ENCODE data around the gene ARPC1A. TPM values are rescaled to one million over a fixed set of nuclear protein-coding genes. Genes with fewer than 3 reads are reported as not detected.

The ARPC1A gene
- total and polyA plus RNA-seq, 2 of the 8 experiments (the other 6 are each of a cell fraction or from before 2014, with no cell fraction given): 123 to 155 TPM

DNA sequence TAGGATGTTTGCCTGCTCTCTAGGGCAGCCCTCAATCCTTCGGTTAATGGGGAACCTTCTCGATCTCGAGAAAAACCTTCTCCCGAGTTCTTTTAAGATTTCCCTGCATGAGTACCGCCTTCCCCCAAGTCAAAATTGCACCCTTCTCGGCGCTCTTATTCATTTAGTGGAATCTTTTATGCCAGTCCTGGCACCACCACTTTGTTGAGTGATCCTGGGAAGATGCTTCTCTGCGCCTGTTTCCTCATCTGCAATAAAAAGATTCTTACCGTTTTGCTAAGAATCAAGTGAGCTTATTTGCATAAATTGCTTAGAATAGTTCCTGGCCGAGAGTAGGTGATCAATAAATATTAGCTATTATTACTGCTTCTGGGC, 697 bp downstream of the ARPC1A start:
- ChIA-PET CTCF (ENCODE audit: partially characterized antibody) (interaction anchor here (0.6 to 8.3 kb wide), 4 partner anchors 13 to 330 kb away, joined by 3 to 50 read pairs (median 3); no protein-coding TSS in a partner anchor), POLR2A (ENCODE audit: partially characterized antibody) (interaction anchor here (0.8 to 1.1 kb wide), 2 partner anchors 16 to 189 kb away, joined by 3 read pairs; no protein-coding TSS in a partner anchor)
- H3K27ac ChIP-seq (ENCODE audit: low read depth, low read length): no peak overlapping the region
- H3K79me1 ChIP-seq (ENCODE audit: low read depth, low read length): no peaks in the 10 kb centered on the region; the same call in 1 of the 2 replicates
- no peak for TF ChIP-seq CBX8 (IDR thresholded peaks at IDR 0.05; ENCODE audit: borderline replicate concordance, low read depth, low read length)
- no peak for TF ChIP-seq SUZ12 (IDR thresholded peaks at IDR 0.05; ENCODE audit: low read length)
- TF ChIP-seq FOSL1 (IDR thresholded peaks at IDR 0.05; ENCODE audit: insufficient read depth, low read depth, low read length): no peak
- TF ChIP-seq GTF2F1 (IDR thresholded peaks at IDR 0.05; ENCODE audit: borderline replicate concordance, low read depth, low read length): no peak
- TF ChIP-seq KDM4A (IDR thresholded peaks at IDR 0.05; ENCODE audit: low read depth, low read length, severe bottlenecking): peak; percentile 8
- H2BK20ac ChIP-seq (ENCODE audit: low read length): no peak overlapping the region
- no peaks in the 10 kb centered on the region for H3K9me3 ChIP-seq (ENCODE audit: insufficient read depth in 2 of 2, low read depth in 1 of 2, low read length in 1 of 2)
- H3K56ac ChIP-seq (replicated peaks; ENCODE audit: insufficient read length, low read depth, low read length): no peak overlapping the region
- H3K18ac ChIP-seq (ENCODE audit: extremely low read depth, low read length): no peak overlapping the region
- H2AFZ ChIP-seq (ENCODE audit: low read length): 0 out of 2 replicates have a peak overlapping the region, but pooled peaks have one; percentile 10
- peak overlapping the region; percentile 63 to 84 (median 76); a peak in 5 of 7 replicates for H3K9ac ChIP-seq (replicated peaks in 1 of 4; ENCODE audit: extremely low read depth in 1 of 4, low read depth in 3 of 4, low read length in 3 of 4)
- no peak overlapping the region for H2BK5ac ChIP-seq (ENCODE audit: low read depth, low read length)
- H3K79me2 ChIP-seq (ENCODE audit: control insufficient read depth in 1 of 2, insufficient read depth in 2 of 2, low read length in 2 of 2): peaks cover 0 to 44% of the 10 kb centered on the region in 2 experiments; a peak in 3 of 4 replicates
- H4K5ac ChIP-seq (ENCODE audit: insufficient read length, low read depth, low read length): no peak overlapping the region
- H3K14ac ChIP-seq (ENCODE audit: insufficient read length): no peak overlapping the region
- H4K20me1 ChIP-seq (replicated peaks in 1 of 2; ENCODE audit: control insufficient read depth in 1 of 2, insufficient read depth in 2 of 2, low read length in 2 of 2): peaks cover 0 to 4% of the 10 kb centered on the region in 2 experiments
- H3K36me3 ChIP-seq (ENCODE audit: control insufficient read depth in 2 of 4, insufficient read depth in 4 of 4, low read length in 3 of 4): no peaks in the 10 kb centered on the region
- H4K91ac ChIP-seq (replicated peaks; ENCODE audit: insufficient read length, low read length): no peak overlapping the region
- no peak overlapping the region for H2BK15ac ChIP-seq (ENCODE audit: low read length)
- no peak overlapping the region for H2BK120ac ChIP-seq (replicated peaks; ENCODE audit: low read depth, low read length)
- peak overlapping the region; percentile 70 to 99 (median 94) for H3K4me3 ChIP-seq (ENCODE audit: extremely low read depth in 1 of 4, insufficient read depth in 2 of 4, low read depth in 3 of 4, low read length in 4 of 4)
- FAIRE-seq (no peak), DNase-seq (ENCODE audit: low read depth in 1 of 2, low spot score in 2 of 2) (no peak)
- H3K27me3 ChIP-seq (replicated peaks in 1 of 4; ENCODE audit: control insufficient read depth in 3 of 4, extremely low read depth in 1 of 4, insufficient read depth in 3 of 4, low read length in 3 of 4): no peaks in the 10 kb centered on the region
- H4K8ac ChIP-seq (ENCODE audit: extremely low read depth, insufficient read depth, low read length): no peak overlapping the region
- peaks cover 7% of the 10 kb centered on the region for H3K23me2 ChIP-seq (ENCODE audit: low read depth, low read length)
- WGBS, 2 experiments (ENCODE audit: extremely low coverage in 1 of 2, insufficient coverage in 1 of 2, insufficient read length in 1 of 2, insufficient replicate concordance in 2 of 2, low coverage in 1 of 2, low lambda C conversion rate in 2 of 2, missing lambda C conversion rate in 1 of 2): 19% methylated on average over 10 of the region's 10 CpGs; no CpG with 5 or more reads in 1 of the 2 experiments
- H3K4me2 ChIP-seq (ENCODE audit: insufficient read depth in 1 of 2, low read depth in 2 of 2, low read length in 2 of 2): peak overlapping the region; percentile 72 to 75
- no peak overlapping the region for H2BK12ac ChIP-seq (ENCODE audit: low read depth, low read length)
- no peaks in the 10 kb centered on the region; a peak in 2 of 7 replicates for H3K4me1 ChIP-seq (replicated peaks in 1 of 4; ENCODE audit: control insufficient read depth in 3 of 4, insufficient read depth in 4 of 4, low read length in 3 of 4)
- no peak overlapping the region for H2AK5ac ChIP-seq (ENCODE audit: low read depth, low read length)
- no peak overlapping the region for H3K4ac ChIP-seq (replicated peaks; ENCODE audit: insufficient read length, low read depth, low read length)
- H3K23ac ChIP-seq (ENCODE audit: insufficient read length): no peak overlapping the region
